Brain microvascular endothelial cell (primary cell): ENCODE data around the gene C5.
A peak's percentile ranks its signal among the peaks of the same experiment; 100 is the strongest.

Experiments
- DNase-seq: peaks from one replicate; pipeline ENCODE4 v3.0.0-alpha.2; 2020
- H3K27ac ChIP-seq: fragments of 250-450 bp; sonication (Bioruptor Pico); 2 replicates; pipeline ENCODE4 v1.5.1; 2020; ENCODE audit warnings: mild to moderate bottlenecking, moderate library complexity
- H3K27me3 ChIP-seq: fragments of 250-450 bp; sonication (Bioruptor Pico); replicated peaks from 2 replicates; pipeline ENCODE4 v1.5.1; 2020; ENCODE audit warnings: mild to moderate bottlenecking
- H3K36me3 ChIP-seq: fragments of 250-450 bp; sonication (Bioruptor Pico); replicated peaks from 2 replicates; pipeline ENCODE4 v1.5.1; 2020; ENCODE audit warnings: mild to moderate bottlenecking
- H3K4me3 ChIP-seq: 2 replicates; pipeline ENCODE4 v1.5.1; 2011; ENCODE audit warnings: low read depth, mild to moderate bottlenecking, control low read depth, low read length, moderate library complexity
- in situ Hi-C: cut with HindIII; loops from 2 replicates; pipeline ENCODE4 v1.10.0; 2017; ENCODE audit warnings: low sequenced_read_pairs, low pct_ligation_motif_present
- TF ChIP-seq, protein P1 (sequence below): IDR thresholded peaks from 2 replicates; pipeline ENCODE4 v1.5.1; 2011; ENCODE audit warnings: low read depth, mild to moderate bottlenecking, moderate library complexity, low read length, control low read depth, inconsistent platforms; ENCODE audit errors: missing control alignments

Gene C5

DNA sequence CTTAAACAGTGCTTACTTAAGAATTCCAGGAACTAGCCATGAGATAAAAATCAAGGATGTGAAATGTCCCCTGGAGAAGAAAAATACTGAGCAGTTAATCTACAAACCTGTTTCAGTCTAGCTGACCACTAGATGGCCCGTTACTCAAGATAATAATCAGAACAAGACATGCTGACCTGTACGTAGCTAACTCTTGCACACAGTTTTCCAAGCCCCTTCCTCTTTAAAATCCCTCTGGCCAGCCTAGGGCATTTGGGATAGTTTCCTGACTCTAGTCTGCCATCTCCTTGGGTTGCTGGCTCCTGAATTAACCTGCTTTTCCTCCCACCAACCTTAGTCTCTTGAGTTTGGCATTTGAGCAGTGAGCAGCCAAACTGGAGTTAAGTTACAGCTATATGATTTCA lies 64.3 kb downstream of the C5 start:
- H3K27ac ChIP-seq: no peak overlapping the region
- H3K36me3 ChIP-seq: no peaks in the 10 kb centered on the region
- no peak overlapping the region for H3K4me3 ChIP-seq
- in situ Hi-C loops: no loop called here
- no peaks in the 10 kb centered on the region for H3K27me3 ChIP-seq
- TF ChIP-seq, protein P1, sequence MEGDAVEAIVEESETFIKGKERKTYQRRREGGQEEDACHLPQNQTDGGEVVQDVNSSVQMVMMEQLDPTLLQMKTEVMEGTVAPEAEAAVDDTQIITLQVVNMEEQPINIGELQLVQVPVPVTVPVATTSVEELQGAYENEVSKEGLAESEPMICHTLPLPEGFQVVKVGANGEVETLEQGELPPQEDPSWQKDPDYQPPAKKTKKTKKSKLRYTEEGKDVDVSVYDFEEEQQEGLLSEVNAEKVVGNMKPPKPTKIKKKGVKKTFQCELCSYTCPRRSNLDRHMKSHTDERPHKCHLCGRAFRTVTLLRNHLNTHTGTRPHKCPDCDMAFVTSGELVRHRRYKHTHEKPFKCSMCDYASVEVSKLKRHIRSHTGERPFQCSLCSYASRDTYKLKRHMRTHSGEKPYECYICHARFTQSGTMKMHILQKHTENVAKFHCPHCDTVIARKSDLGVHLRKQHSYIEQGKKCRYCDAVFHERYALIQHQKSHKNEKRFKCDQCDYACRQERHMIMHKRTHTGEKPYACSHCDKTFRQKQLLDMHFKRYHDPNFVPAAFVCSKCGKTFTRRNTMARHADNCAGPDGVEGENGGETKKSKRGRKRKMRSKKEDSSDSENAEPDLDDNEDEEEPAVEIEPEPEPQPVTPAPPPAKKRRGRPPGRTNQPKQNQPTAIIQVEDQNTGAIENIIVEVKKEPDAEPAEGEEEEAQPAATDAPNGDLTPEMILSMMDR: peak; percentile 67
- DNase-seq: peak; percentile 53

DNA sequence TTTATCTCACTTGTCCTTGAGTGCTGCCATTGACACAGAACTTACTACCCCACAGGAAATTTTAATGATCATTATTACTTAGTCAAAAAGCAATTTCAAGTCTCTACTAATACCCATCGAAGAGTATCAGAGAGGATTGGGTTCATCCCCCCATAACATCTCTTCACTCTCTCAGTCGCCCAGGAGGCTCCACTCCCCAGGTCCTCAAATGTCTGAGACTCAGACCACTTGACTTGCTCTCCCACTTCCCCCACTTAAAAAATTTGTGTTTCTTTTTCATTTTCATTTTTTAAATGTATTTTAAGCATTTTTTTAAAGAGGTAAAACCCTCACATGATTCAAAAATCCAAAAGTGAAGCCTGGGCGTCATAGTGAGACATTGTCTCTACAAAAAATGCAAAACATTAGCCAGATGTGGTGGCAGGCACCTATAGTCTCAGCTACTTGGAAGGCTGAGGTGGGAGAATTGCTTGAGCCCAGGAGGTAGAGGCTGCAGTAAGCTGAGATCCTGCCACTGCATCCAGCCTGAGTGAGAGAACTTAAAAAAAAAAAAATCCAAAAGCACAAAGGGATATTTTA lies 66.7 kb downstream of the C5 start:
- no peaks in the 10 kb centered on the region for H3K27me3 ChIP-seq
- H3K27ac ChIP-seq: no peak overlapping the region
- in situ Hi-C loops: no loop called here
- no peak for DNase-seq
- H3K36me3 ChIP-seq: no peaks in the 10 kb centered on the region
- TF ChIP-seq, protein P1: no peak
- H3K4me3 ChIP-seq: no peak overlapping the region

DNA sequence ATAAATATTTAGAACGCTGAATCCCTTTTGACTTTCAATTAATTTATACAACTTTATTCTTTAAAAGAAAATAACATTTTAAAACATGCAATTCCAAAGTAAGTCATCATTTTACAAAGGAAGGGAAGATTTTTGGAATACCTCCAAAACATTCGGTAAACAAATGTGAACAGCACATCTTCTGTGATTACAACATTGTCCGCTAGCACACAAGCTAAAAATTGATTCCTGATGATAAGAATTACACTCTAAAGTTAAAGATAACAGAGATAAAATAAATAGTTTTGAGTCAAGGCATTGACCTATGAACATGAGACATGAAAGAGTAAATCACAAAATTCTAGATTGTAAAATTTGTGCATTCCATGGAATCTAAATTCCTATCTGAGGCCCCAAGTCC lies 67.2 kb downstream of the C5 start:
- in situ Hi-C loops: no loop called here
- H3K36me3 ChIP-seq: no peaks in the 10 kb centered on the region
- TF ChIP-seq, protein P1: no peak
- DNase-seq: no peak
- H3K27ac ChIP-seq: no peak overlapping the region
- H3K27me3 ChIP-seq: no peaks in the 10 kb centered on the region
- H3K4me3 ChIP-seq: no peak overlapping the region

DNA sequence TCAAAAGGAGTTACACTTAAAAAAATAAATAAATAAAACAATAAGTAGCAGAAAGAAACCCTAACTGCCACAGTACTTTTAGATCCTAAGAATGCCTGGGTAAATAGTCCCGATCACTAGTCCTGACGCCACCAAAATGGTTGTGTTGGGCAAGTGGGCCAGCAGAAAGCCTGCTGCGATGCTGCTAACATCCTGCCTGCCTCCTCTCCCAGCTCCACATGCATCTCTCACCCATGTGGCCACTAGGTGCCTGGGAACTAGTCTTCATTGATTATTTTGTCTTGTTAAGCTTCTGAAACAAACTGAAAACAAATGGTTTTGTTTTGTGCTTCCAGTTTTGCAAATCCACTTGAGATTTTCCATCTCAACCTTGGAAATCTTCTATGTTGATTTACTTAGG lies 69.1 kb downstream of the C5 start:
- H3K4me3 ChIP-seq: no peak overlapping the region
- H3K27me3 ChIP-seq: no peaks in the 10 kb centered on the region
- TF ChIP-seq, protein P1: no peak
- H3K27ac ChIP-seq: no peak overlapping the region
- in situ Hi-C loops: no loop called here
- no peaks in the 10 kb centered on the region for H3K36me3 ChIP-seq
- DNase-seq: no peak

DNA sequence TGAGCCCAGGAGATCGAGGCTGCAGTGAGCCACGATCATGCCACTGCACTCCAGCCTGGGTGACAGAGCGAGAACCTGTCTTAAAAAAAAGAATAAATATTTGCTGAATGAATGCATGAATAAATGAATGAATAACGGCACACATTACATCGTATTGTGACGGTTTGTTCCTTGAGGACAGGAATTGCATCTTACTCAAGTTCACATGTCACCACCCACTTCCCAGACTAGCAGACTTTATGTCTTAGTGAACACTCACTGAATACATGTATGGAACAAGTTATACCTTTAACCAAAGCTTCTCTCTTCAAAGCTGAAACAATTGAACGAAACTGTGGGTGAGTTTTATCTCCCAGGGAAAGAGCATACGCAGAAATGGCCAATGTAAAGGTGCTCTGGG lies 70.3 kb downstream of the C5 start:
- H3K27ac ChIP-seq: no peak overlapping the region
- in situ Hi-C loops: no loop called here
- no peak for DNase-seq
- no peaks in the 10 kb centered on the region for H3K27me3 ChIP-seq
- H3K36me3 ChIP-seq: no peaks in the 10 kb centered on the region
- H3K4me3 ChIP-seq: no peak overlapping the region
- TF ChIP-seq, protein P1: no peak

DNA sequence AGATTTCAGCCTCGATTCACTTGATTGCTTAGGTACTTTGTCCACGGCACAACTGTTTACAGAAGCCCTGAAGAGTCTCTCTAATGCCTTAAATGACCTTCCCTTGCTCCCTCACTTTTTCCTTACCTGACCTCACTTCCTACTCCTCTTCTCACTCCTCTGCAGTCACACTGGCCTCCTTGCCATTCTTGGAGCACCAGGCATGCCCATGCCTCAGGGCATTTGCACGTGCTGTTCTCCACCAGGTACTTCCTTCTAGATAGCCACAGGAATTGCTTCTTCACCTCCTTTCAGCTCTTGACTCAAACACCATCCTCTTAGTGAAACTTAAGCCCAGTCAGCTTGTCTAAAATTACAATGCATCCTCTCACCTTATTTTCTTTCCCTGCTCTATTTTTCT lies 71.1 kb downstream of the C5 start:
- Histone ChIP-seq H3K36me3 (no peaks in the 10 kb centered on the region), H3K27me3 (no peaks in the 10 kb centered on the region), H3K4me3 (no peak overlapping the region), H3K27ac (no peak overlapping the region)
- in situ Hi-C loops: no loop called here
- no peak for DNase-seq
- TF ChIP-seq, protein P1: no peak
